ENCODE results near the gene ZNF200.

GRCh38 chr16:3207086-3207953 lies 27.6 kb downstream of the ZNF200 start:
- TF ChIP-seq CTCF (IDR thresholded peaks at IDR 0.05) (no peak), POLR2A (IDR thresholded peaks at IDR 0.05) (no peak)

Measured in lower leg skin (tissue), 3 donors.